Measurements from ENCODE around the gene KPNA1. TPM values are rescaled to one million over a fixed set of nuclear protein-coding genes. Genes with fewer than 3 reads are reported as not detected.
A peak's percentile ranks its signal among the peaks of the same experiment; 100 is the strongest.

The KPNA1 gene
- total RNA-seq, 1 donor from 2014 or later, result 46.0 TPM

DNA sequence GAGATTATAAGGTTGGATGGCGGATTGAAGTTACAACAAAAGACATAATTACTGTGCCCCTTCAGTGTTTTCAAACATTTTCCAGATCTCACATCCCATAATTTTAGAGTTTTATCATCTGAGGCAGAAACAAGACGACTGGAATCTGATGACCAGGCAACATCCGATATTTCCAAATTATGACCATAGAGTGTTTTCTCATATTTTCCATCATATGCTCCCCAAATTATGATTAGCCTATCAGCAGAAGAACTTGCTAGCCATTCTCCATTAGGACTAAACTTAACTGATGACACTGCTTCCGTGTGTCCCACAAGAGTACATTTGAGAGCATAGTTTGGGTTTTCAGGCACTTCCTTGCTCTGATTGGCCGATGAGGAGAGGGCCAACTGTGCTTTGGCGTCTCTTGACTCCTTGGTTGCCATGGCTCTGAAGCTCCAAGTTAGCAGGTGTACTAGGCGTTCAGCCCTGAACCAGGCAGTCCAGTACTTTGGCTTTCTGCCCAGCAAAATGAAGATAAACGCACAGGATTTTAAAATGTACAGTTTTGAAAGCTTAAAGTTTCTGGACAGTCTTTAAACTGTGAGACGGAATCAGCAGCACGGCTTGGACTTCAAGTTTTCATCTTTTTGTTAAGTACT, 99.5 kb downstream of the KPNA1 start:
- peak overlapping the region; percentile 84 for H3K4me3 ChIP-seq (ENCODE audit: low read depth, low read length)
- peak; percentile 39 for DNase-seq (ENCODE audit: low read depth)
- TF ChIP-seq, protein P1, sequence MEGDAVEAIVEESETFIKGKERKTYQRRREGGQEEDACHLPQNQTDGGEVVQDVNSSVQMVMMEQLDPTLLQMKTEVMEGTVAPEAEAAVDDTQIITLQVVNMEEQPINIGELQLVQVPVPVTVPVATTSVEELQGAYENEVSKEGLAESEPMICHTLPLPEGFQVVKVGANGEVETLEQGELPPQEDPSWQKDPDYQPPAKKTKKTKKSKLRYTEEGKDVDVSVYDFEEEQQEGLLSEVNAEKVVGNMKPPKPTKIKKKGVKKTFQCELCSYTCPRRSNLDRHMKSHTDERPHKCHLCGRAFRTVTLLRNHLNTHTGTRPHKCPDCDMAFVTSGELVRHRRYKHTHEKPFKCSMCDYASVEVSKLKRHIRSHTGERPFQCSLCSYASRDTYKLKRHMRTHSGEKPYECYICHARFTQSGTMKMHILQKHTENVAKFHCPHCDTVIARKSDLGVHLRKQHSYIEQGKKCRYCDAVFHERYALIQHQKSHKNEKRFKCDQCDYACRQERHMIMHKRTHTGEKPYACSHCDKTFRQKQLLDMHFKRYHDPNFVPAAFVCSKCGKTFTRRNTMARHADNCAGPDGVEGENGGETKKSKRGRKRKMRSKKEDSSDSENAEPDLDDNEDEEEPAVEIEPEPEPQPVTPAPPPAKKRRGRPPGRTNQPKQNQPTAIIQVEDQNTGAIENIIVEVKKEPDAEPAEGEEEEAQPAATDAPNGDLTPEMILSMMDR (IDR thresholded peaks at IDR 0.05; ENCODE audit: insufficient read depth, low read length, poor library complexity, severe bottlenecking), result no peak
- H3K27me3 ChIP-seq (ENCODE audit: control insufficient read depth, insufficient read depth, low read length), result no peaks in the 10 kb centered on the region
- H3K36me3 ChIP-seq (ENCODE audit: control insufficient read depth, insufficient read depth, low read length), result no peaks in the 10 kb centered on the region

DNA sequence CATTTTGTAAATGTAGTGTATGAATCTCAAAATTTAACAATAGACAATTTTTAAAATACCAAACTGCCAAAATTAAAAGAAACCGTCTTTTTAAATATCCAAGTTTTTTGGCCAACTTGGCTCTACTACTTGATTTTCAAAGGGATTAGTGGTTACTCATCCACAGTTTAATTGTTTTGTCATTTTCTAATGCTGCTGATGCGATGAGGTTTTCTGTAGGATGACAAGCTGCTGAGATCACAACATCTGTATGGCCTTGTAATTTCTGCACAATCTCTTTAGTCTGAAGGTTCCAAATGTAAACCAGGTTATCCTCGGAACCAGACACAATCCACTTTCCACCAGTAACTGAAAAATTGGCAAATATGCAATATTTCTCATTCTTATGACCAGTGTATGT, 100.3 kb downstream of the KPNA1 start:
- no peak for DNase-seq (ENCODE audit: low read depth)
- no peaks in the 10 kb centered on the region for H3K27me3 ChIP-seq (ENCODE audit: control insufficient read depth, insufficient read depth, low read length)
- TF ChIP-seq, protein P1 (IDR thresholded peaks at IDR 0.05; ENCODE audit: insufficient read depth, low read length, poor library complexity, severe bottlenecking), result no peak
- no peak overlapping the region for H3K4me3 ChIP-seq (ENCODE audit: low read depth, low read length)
- peaks cover 1% of the 10 kb centered on the region for H3K36me3 ChIP-seq (ENCODE audit: control insufficient read depth, insufficient read depth, low read length)

DNA sequence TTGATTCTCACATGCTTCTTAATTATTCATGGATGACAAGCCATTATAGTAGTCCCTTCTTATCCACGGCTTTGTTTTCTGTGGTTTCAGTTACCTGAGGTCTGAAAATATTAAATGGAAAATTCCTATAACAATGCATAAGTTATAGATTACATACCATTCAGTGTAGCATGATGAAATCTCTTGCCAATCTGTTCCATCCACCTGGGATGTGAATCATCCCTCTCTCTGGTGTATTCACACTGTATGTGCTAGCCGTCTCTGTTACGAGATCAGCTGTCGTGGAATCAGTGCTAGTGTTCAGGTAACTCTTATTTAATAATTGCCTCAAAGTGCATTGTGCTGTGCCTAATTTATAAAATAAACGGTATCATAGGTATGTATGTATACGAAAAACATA, 104.1 kb downstream of the KPNA1 start:
- no peaks in the 10 kb centered on the region for H3K27me3 ChIP-seq (ENCODE audit: control insufficient read depth, insufficient read depth, low read length)
- DNase-seq (ENCODE audit: low read depth), result no peak
- TF ChIP-seq, protein P1 (IDR thresholded peaks at IDR 0.05; ENCODE audit: insufficient read depth, low read length, poor library complexity, severe bottlenecking), result no peak
- H3K36me3 ChIP-seq (ENCODE audit: control insufficient read depth, insufficient read depth, low read length), result peaks cover 1% of the 10 kb centered on the region
- H3K4me3 ChIP-seq (ENCODE audit: low read depth, low read length), result no peak overlapping the region

DNA sequence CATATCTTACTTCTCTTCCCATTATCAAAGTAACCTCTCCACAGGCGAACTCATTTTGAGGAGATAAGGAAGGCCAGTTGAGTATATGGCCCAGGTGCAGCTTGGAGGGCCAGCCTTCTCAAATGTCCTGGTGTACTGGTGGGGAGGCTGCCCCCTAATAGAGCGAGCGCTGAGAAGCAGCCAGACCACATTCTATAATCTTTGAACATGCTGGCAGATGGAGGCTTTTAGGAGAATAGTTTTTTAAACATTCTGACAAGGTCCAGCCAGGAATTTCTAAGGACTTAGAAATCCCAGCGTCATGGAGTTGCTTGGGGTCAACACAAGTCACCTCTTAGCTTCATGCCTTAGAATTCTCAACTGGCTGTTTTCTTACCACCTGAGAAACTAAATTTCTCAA, 104.6 kb downstream of the KPNA1 start:
- TF ChIP-seq, protein P1 (IDR thresholded peaks at IDR 0.05; ENCODE audit: insufficient read depth, low read length, poor library complexity, severe bottlenecking), result no peak
- Histone ChIP-seq H3K4me3 (ENCODE audit: low read depth, low read length) (no peak overlapping the region), H3K36me3 (ENCODE audit: control insufficient read depth, insufficient read depth, low read length) (peaks cover 1% of the 10 kb centered on the region), H3K27me3 (ENCODE audit: control insufficient read depth, insufficient read depth, low read length) (no peaks in the 10 kb centered on the region)
- DNase-seq (ENCODE audit: low read depth), result no peak

DNA sequence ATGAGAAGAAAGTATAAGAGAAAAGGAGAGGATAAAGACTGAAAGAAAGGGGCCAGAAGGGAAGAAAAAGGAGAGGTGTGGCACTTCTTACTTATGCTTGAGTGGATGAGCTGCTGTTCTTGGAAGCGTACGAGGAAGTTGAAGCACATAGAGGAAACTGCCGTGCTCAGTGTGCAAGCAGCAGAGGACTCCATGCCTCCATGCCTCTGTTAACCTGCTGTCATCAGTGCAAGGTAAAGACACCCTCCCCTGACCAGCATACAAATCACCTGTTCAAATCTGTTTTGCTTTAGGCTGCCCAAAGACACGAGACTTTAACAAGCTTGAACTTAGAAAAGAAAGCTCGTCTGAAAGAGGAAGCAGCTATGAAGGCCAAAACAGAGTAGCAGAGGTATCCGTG, 105.3 kb downstream of the KPNA1 start:
- DNase-seq (ENCODE audit: low read depth), result no peak
- TF ChIP-seq, protein P1 (IDR thresholded peaks at IDR 0.05; ENCODE audit: insufficient read depth, low read length, poor library complexity, severe bottlenecking), result no peak
- no peaks in the 10 kb centered on the region for H3K27me3 ChIP-seq (ENCODE audit: control insufficient read depth, insufficient read depth, low read length)
- H3K4me3 ChIP-seq (ENCODE audit: low read depth, low read length), result no peak overlapping the region
- peaks cover 1% of the 10 kb centered on the region for H3K36me3 ChIP-seq (ENCODE audit: control insufficient read depth, insufficient read depth, low read length)

DNA sequence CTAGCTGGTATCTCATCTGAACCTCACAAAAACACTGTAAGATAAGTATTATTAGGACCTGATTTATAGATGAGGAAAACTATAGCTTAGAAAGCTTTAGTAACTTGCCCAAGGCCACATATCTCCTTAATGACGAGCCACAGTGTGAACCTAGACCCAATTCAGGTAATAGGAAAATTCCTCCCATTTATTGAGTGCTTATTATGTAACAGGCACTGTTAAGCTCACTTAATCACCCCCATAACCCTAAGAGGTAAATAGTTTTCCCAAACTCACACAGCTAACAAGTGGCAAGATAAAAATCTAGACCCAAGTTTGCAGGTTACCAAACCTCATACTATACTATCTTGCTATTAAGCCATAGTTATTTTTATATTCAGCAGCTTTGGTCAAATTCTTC, 106.8 kb downstream of the KPNA1 start:
- DNase-seq (ENCODE audit: low read depth), result no peak
- peaks cover 1% of the 10 kb centered on the region for H3K36me3 ChIP-seq (ENCODE audit: control insufficient read depth, insufficient read depth, low read length)
- TF ChIP-seq, protein P1 (IDR thresholded peaks at IDR 0.05; ENCODE audit: insufficient read depth, low read length, poor library complexity, severe bottlenecking), result no peak
- no peak overlapping the region for H3K4me3 ChIP-seq (ENCODE audit: low read depth, low read length)
- no peaks in the 10 kb centered on the region for H3K27me3 ChIP-seq (ENCODE audit: control insufficient read depth, insufficient read depth, low read length)

All from kidney epithelial cell (primary cell).